HS-5 (cell line): ENCODE measurements around the gene ADRA1B.
A peak's percentile ranks its signal among the peaks of the same experiment; 100 is the strongest.

ENCODE experiments used
- DNase-seq: peaks from one replicate; pipeline ENCODE4 v3.0.0-alpha.2; 2012; ENCODE audit warnings: low read depth

ADRA1B gene

DNA sequence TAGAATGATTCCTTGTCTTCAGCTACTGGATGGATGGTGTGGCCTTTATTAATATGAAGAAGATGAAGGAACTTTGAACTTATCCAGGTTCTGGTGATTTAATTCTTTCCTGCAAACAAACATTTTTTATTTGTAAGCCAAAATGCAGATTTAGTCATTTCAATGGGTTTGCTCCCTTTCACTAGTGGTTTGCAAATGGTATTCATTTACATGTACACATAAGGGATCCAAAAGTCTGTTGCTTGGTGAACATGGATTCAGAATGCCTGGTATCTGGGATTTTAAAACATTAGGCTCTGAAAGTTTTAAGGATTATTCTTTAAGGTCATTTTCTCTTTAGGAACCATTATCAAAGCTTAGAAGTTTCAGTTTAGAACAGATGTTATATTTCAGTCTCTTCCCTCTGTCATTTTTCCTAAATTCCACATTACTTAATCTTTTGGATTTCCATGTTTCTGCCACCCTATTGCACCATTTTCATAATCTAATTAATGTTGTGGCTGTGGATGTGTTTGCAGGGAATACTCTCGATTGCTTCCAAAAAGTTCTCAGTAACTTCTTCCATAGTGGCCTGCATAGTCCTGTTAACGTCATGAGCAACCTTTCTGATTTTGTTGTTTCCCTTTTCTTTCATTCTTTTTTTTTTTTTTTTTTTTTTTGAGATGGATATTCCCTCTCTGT lies 102.8 kb downstream of the ADRA1B start:
- no peak for DNase-seq

DNA sequence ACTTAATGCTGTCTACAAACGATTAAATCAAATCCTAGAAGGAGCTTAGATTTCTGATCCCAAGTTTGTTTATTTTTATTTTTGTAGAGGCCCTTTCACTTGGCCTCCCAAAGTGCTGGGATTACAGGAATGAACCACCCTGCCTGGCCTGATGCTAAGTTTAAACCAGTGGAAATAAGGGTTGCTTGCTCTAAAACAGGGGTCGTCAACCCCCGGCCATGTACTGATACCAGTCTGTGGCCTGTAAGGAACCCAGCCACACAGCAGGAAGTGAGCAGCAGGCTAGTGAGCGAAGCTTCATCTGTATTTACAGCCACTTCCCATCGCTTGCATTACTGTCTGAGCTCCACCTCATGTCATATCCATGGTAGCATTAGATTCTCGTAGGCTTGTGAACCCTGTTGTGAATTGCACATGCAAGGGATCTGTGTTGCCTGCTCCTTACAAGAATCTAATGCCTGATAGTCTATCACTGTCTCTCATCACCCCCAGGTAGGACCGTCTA lies 104.0 kb downstream of the ADRA1B start:
- no peak for DNase-seq

DNA sequence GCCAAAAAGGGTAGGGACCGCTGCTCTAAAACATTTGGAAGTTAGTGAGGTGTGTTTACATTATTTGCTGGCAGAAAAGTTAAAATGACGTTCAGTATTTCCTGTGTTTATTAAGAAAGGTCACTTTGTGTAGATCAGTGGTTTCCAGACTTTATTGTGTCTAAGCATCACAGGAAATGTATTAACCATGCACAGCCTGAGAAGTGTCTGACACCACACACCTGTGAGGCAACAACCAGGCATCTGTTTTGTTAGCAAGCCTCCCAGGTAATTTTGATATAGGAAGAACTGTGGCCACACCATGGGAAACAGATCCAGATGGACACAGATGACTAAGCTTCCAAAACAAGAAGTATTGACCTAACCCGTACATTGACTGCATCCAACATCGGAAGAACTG lies 104.7 kb downstream of the ADRA1B start:
- DNase-seq, result no peak

DNA sequence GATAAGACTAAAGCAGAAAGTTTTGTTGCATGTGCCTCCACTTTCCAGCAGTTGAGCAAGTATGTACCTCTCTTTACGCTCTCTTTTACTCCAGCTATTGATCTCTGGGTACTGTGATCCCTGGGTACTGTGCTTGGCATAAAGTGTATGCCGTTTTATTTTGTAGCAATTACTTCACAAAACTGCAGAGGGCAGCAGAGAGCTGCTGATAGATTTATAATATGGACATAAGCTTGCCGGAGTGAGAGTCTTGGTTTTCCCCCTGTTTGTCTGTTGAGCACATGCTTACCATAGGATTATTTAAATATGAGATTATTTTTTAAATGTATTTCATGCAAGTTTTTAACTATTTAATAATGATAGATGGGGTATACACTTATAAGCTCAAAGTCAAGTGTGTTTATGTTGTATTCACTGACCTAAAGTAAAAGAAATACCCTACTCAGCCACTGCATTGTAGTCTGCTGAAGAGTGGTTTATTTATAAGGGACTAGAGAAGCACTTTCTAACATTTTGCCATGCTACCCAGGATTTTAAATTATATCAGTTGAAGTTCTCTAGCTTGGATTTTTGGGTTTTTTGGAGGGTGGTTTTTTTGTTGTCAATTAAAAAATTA lies 105.7 kb downstream of the ADRA1B start:
- DNase-seq, result peak; percentile 36
